SK-N-SH treated with all-trans-retinoic acid at 6 μM for 48 hours (cell line): ENCODE results near the gene RHBDL1.
A peak's percentile ranks its signal among the peaks of the same experiment; 100 is the strongest.

Experiments
- ATAC-seq: fragments of 200-7000 bp; cut with Tn5 transposase; 3 replicates; pipeline ENCODE4 v1.9.1; 2020; ENCODE audit warnings: mild to moderate bottlenecking, moderate library complexity
- ARNTL ChIP-seq: fragments of 450-650 bp; formaldehyde crosslinking; IDR thresholded peaks from 2 replicates; pipeline ENCODE4 v1.5.0; 2020; ENCODE audit warnings: low read depth, mild to moderate bottlenecking, moderate library complexity, borderline replicate concordance
- BACH2 ChIP-seq: fragments of 250-450 bp; sonication (Bioruptor Pico); IDR thresholded peaks from 2 replicates; pipeline ENCODE4 v1.9.0; 2021; ENCODE audit warnings: mild to moderate bottlenecking, borderline replicate concordance
- GLIS3 ChIP-seq: fragments of 250-450 bp; sonication (Bioruptor Pico); IDR thresholded peaks from 2 replicates; pipeline ENCODE4 v1.5.0; 2020; ENCODE audit warnings: mild to moderate bottlenecking, moderate library complexity
- ISL1 ChIP-seq: fragments of 250-450 bp; sonication (Bioruptor Pico); IDR thresholded peaks from 2 replicates; pipeline ENCODE4 v2.1.2; 2022; ENCODE audit warnings: mild to moderate bottlenecking, moderate library complexity
- OSR1 ChIP-seq: fragments of 250-450 bp; sonication (Bioruptor Pico); IDR thresholded peaks from 2 replicates; pipeline ENCODE4 v1.8.0; 2022; ENCODE audit warnings: moderate library complexity, mild to moderate bottlenecking, inconsistent platforms
- PPARA ChIP-seq: fragments of 250-450 bp; sonication (Bioruptor Pico); IDR thresholded peaks from 2 replicates; pipeline ENCODE4 v1.5.0; 2020; ENCODE audit warnings: mild to moderate bottlenecking, borderline replicate concordance
- RARB ChIP-seq: fragments of 250-450 bp; sonication (Bioruptor Pico); IDR thresholded peaks from 2 replicates; pipeline ENCODE4 v1.8.0; 2021; ENCODE audit warnings: mild to moderate bottlenecking, moderate library complexity
- SNAI2 ChIP-seq: fragments of 250-450 bp; sonication (Bioruptor Pico); IDR thresholded peaks from 2 replicates; pipeline ENCODE4 v1.5.0; 2020; ENCODE audit warnings: mild to moderate bottlenecking, moderate library complexity
- TCF4 ChIP-seq: fragments of 250-450 bp; sonication (Bioruptor Pico); IDR thresholded peaks from 2 replicates; pipeline ENCODE4 v1.8.0; 2021; ENCODE audit warnings: mild to moderate bottlenecking, moderate library complexity, borderline replicate concordance
- TOX ChIP-seq: fragments of 250-450 bp; sonication (Bioruptor Pico); IDR thresholded peaks from 2 replicates; pipeline ENCODE4 v1.8.0; 2021; ENCODE audit warnings: mild to moderate bottlenecking, moderate library complexity, borderline replicate concordance
- ZC3H10 ChIP-seq: fragments of 250-450 bp; sonication (Bioruptor Pico); IDR thresholded peaks from 2 replicates; pipeline ENCODE4 v1.5.1; 2021; ENCODE audit warnings: mild to moderate bottlenecking, moderate library complexity
- ZFP3 ChIP-seq: fragments of 250-450 bp; sonication (Bioruptor Pico); IDR thresholded peaks from 2 replicates; pipeline ENCODE4 v1.5.0; 2020; ENCODE audit warnings: mild to moderate bottlenecking, moderate library complexity
- ZFP30 ChIP-seq: fragments of 450-650 bp; formaldehyde crosslinking; IDR thresholded peaks from 2 replicates; pipeline ENCODE4 v1.5.0; 2022; ENCODE audit warnings: mild to moderate bottlenecking, moderate library complexity
- ZNF8 ChIP-seq: fragments of 450-650 bp; formaldehyde crosslinking; IDR thresholded peaks from 2 replicates; pipeline ENCODE4 v1.5.0; 2020; ENCODE audit warnings: mild to moderate bottlenecking, moderate library complexity
- TF ChIP-seq, protein P1 (sequence below): fragments of 250-450 bp; sonication (Bioruptor Pico); IDR thresholded peaks from 2 replicates; pipeline ENCODE4 v1.5.0; 2020; ENCODE audit warnings: mild to moderate bottlenecking, moderate library complexity
- TF ChIP-seq, protein P2 (sequence below): fragments of 250-450 bp; sonication (Bioruptor Pico); IDR thresholded peaks from 2 replicates; pipeline ENCODE4 v1.8.0; 2021; ENCODE audit warnings: low read depth, mild to moderate bottlenecking, moderate library complexity, borderline replicate concordance
- TF ChIP-seq, protein P3 (sequence below): fragments of 250-450 bp; sonication (Bioruptor Pico); IDR thresholded peaks from 2 replicates; pipeline ENCODE4 v1.5.1; 2020; ENCODE audit warnings: low read depth, mild to moderate bottlenecking, moderate library complexity
- TF ChIP-seq, protein P4 (sequence below): fragments of 250-450 bp; sonication (Bioruptor Pico); IDR thresholded peaks from 2 replicates; pipeline ENCODE4 v1.8.0; 2020; ENCODE audit warnings: mild to moderate bottlenecking, moderate library complexity, borderline replicate concordance

RHBDL1 gene

DNA sequence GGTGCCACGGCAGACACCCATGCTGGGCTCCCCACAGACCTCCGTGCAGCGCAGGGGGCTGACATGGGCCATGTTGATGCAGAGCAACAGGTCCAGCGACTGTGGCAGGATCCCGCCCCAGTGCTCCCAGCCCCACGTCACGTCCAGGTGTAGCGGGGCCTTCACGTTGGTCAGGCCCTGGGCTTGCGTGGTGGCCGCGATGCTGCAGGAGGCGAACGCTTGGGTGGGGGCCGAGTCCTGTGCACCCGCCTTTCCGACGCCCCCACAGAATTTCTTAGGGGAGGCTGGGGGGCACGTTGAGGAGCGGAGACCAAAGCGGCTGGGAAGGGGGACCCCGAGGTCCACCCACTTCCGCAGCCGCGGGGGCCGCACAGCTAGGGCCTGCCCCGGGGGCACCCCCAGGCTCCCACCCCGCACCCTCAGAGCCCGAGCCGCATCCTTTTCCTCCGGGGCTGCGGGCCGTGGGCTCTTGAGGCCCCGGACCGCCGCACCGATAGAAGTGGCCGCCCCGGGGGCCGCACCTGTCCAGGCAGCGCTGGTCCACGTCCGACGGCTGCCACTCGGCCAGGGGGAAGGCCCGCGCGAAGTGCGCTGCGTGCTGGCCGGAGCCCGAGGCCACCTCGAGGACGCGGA lies 39.8 kb upstream of the RHBDL1 start:
- no peak for TF ChIP-seq ARNTL
- no peak for TF ChIP-seq RARB (CRISPR knock-in tag)
- no peak for TF ChIP-seq TOX (CRISPR knock-in tag)
- ATAC-seq, result peak; percentile 0; the same call in 2 of the 3 replicates

DNA sequence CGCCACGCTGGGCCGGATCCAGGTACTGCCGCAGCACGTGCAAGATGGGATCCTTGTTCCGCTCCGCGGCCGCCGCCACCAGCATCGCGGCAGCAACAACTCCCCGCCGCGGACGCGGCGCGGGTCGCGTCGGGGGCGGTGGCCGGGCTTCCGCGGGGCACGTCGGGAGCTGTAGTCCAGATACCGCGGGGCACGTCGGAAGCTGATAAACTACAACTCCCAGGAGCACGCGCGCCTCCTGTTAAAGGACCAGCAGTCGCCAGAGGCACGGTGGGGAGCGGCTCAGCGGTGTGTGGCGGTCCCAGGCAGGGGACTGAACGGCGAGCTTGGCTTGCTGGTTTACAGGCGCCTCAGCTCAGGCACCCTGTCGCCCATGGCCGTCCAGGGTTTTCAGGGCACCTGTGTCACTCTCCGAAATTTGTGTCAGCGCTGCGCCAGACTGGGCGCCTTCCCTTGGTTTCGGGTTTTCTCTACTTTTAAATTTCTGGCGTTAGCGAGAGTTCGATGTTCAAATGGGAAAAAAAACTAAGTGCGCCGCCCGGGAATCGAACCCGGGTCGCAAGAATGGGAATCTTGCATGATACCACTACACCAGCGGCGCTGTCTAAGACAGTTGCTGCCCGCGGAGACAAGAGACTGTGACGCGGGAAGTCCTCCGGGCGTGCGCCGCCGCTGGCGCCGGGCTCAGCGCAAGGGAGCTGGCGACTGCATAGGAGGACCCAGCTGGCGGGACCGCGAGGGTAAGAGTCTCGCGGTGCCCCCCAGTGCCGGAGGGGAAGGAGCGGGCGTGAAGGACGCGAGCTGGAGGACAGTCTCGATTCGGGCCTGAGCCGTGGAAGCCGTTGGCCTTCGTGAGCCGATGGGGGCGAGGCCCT lies 39.0 kb upstream of the RHBDL1 start, which contains the start of gene METTL26:
Gene METTL26 (minus strand): TSS at position 100 of the 875 bp plus-strand sequence. CDS start 15 bp downstream, at position 85.
- ATAC-seq, result peak; percentile 88
- TF ChIP-seq, protein P1, sequence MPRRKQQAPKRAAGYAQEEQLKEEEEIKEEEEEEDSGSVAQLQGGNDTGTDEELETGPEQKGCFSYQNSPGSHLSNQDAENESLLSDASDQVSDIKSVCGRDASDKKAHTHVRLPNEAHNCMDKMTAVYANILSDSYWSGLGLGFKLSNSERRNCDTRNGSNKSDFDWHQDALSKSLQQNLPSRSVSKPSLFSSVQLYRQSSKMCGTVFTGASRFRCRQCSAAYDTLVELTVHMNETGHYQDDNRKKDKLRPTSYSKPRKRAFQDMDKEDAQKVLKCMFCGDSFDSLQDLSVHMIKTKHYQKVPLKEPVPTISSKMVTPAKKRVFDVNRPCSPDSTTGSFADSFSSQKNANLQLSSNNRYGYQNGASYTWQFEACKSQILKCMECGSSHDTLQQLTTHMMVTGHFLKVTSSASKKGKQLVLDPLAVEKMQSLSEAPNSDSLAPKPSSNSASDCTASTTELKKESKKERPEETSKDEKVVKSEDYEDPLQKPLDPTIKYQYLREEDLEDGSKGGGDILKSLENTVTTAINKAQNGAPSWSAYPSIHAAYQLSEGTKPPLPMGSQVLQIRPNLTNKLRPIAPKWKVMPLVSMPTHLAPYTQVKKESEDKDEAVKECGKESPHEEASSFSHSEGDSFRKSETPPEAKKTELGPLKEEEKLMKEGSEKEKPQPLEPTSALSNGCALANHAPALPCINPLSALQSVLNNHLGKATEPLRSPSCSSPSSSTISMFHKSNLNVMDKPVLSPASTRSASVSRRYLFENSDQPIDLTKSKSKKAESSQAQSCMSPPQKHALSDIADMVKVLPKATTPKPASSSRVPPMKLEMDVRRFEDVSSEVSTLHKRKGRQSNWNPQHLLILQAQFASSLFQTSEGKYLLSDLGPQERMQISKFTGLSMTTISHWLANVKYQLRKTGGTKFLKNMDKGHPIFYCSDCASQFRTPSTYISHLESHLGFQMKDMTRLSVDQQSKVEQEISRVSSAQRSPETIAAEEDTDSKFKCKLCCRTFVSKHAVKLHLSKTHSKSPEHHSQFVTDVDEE (CRISPR knock-in tag), result no peak
- TF ChIP-seq GLIS3 (no peak), RARB (CRISPR knock-in tag) (0 out of 2 replicates have a peak, but pooled peaks have one; percentile 26)

DNA sequence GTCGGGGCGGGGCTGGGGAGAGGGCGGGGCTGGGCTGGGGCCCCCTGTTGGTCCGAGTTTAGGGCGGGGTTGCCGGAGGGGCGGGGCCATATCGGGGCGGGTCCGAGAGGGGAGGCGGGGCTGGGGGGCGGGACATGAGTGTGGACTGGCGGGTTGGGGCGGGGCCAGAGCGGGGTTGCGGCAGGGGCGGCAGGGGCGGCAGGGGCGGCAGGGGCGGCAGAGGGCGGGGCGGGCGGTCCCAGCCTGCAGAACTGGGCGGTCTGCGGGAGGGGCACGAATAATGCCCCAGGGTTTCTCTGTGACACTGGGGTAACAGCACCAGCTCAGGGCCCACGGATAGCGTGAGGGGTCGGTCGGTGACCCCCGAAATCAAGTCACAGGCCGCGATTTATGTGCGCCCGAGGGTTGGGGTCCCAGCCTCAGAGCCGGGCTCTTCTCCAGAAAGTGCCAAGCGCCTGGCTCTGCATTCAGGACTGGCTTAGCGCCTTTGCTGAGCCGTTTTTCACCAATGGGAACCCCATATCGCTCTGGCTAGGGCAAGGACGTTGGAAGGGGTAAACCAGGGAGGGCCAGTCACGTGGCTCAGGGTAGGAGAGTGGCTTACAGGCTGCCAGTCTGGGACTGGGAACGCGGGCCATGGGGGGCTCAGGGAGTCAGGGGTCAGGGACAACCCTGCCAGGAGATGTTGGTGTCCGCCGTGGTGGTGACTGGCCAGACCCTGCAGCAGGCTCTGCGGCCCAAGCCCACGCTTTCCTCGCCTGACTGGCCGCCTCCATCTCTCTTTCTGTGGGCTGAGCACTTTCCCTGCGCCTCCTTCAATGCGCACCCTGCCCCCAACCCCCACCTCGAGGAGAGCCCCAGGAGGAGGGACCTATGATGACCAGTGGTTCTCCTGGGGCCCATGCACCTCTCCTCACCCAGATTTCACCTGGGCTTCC lies 38.1 kb upstream of the RHBDL1 start:
- no peak for ATAC-seq
- TF ChIP-seq, protein P2, sequence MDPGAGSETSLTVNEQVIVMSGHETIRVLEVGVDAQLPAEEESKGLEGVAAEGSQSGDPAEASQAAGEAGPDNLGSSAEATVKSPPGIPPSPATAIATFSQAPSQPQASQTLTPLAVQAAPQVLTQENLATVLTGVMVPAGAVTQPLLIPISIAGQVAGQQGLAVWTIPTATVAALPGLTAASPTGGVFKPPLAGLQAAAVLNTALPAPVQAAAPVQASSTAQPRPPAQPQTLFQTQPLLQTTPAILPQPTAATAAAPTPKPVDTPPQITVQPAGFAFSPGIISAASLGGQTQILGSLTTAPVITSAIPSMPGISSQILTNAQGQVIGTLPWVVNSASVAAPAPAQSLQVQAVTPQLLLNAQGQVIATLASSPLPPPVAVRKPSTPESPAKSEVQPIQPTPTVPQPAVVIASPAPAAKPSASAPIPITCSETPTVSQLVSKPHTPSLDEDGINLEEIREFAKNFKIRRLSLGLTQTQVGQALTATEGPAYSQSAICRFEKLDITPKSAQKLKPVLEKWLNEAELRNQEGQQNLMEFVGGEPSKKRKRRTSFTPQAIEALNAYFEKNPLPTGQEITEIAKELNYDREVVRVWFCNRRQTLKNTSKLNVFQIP (CRISPR knock-in tag), result no peak
- no peak for TF ChIP-seq ZNF8

DNA sequence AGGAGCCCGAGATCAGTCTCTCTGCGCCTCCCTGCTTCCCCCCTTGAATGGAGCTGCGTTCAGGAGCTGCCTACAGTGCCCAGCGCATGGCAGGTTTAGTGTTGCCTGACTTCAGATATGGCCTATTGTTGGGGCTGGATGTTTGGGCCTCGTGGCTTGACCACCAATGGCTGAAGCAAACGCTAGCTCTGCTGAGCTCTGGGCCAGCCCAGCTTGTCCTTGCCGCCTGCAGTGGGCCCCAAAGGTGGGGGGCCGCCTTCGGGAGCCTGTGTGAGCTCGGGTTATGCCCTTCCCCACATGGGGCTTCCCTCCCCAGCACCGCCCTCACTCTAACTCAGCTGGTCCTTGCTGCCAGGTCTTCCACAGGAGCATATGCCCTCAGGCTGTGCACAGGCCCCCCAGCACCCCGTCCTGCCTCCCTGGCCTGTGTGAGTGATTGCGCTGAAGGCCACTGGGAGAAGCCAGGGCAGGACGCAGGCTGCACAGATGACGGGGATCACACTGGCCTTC lies 37.4 kb upstream of the RHBDL1 start:
- TF ChIP-seq TOX (CRISPR knock-in tag), result no peak
- no peak for TF ChIP-seq ISL1 (CRISPR knock-in tag)
- TF ChIP-seq ZFP30 (CRISPR knock-in tag), result no peak
- no peak for TF ChIP-seq RARB (CRISPR knock-in tag)
- no peak for TF ChIP-seq OSR1 (CRISPR knock-in tag)
- TF ChIP-seq, protein P1 (CRISPR knock-in tag), result no peak
- TF ChIP-seq ZC3H10 (CRISPR knock-in tag), result no peak
- no peak for TF ChIP-seq PPARA (CRISPR knock-in tag)
- TF ChIP-seq ZFP3 (CRISPR knock-in tag), result no peak
- ATAC-seq, result no peak

DNA sequence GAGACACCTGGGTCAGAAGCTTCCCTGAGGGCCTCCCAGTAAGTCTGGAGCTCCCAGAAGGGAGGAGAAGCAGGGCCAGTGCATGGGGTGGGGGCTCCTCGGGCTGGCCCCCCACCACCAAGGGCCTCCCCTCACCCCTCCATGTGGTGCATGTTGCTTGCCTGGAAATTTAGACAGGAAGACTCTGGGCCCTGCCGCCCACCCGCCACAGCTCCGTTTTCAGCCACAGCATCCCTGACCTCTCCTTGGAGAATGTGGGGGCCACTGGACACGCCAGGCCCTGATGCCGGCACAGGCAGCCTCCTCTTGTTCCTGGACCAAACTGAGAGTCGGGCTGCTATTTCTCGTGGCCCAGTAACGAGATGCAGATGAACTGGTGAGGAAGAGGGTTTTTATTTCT lies 36.6 kb upstream of the RHBDL1 start:
- no peak for ATAC-seq
- no peak for TF ChIP-seq SNAI2 (CRISPR knock-in tag)
- TF ChIP-seq, protein P3, sequence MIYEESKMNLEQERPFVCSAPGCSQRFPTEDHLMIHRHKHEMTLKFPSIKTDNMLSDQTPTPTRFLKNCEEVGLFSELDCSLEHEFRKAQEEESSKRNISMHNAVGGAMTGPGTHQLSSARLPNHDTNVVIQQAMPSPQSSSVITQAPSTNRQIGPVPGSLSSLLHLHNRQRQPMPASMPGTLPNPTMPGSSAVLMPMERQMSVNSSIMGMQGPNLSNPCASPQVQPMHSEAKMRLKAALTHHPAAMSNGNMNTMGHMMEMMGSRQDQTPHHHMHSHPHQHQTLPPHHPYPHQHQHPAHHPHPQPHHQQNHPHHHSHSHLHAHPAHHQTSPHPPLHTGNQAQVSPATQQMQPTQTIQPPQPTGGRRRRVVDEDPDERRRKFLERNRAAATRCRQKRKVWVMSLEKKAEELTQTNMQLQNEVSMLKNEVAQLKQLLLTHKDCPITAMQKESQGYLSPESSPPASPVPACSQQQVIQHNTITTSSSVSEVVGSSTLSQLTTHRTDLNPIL, result no peak
- TF ChIP-seq ARNTL, result no peak
- no peak for TF ChIP-seq ZNF8
- TF ChIP-seq ZFP3 (CRISPR knock-in tag), result no peak
- no peak for TF ChIP-seq BACH2
- TF ChIP-seq, protein P4, sequence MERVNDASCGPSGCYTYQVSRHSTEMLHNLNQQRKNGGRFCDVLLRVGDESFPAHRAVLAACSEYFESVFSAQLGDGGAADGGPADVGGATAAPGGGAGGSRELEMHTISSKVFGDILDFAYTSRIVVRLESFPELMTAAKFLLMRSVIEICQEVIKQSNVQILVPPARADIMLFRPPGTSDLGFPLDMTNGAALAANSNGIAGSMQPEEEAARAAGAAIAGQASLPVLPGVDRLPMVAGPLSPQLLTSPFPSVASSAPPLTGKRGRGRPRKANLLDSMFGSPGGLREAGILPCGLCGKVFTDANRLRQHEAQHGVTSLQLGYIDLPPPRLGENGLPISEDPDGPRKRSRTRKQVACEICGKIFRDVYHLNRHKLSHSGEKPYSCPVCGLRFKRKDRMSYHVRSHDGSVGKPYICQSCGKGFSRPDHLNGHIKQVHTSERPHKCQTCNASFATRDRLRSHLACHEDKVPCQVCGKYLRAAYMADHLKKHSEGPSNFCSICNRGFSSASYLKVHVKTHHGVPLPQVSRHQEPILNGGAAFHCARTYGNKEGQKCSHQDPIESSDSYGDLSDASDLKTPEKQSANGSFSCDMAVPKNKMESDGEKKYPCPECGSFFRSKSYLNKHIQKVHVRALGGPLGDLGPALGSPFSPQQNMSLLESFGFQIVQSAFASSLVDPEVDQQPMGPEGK (CRISPR knock-in tag), result no peak
- no peak for TF ChIP-seq TCF4 (CRISPR knock-in tag)
- no peak for TF ChIP-seq ZC3H10 (CRISPR knock-in tag)
